Gastrocnemius medialis (tissue), 4 donors: ENCODE results near the gene MMP24OS. TPM values are rescaled to one million over a fixed set of nuclear protein-coding genes. Genes with fewer than 3 reads are reported as not detected.
A peak's percentile ranks its signal among the peaks of the same experiment; 100 is the strongest.

ENCODE experiments used
- ATAC-seq, 2 donors: fragments of 150-250 bp; one replicate each; pipeline ENCODE4 v1.9.1; 2016
- DNase-seq, 2 donors: peaks; one replicate each; pipeline ENCODE4 v3.0.0-alpha.2; 2019
- H3K27ac ChIP-seq, 4 donors: fragments of 200-600 bp; sonication (generic); 1 replicate in 1 of 4; 2 replicates in 3 of 4; pipeline ENCODE4 v1.5.1; 2016 to 2018; ENCODE audit warnings: mild to moderate bottlenecking in 2 of 4, moderate library complexity in 1 of 4
- H3K27me3 ChIP-seq, 3 donors: fragments of 200-600 bp; sonication (generic) in 2 of 3; 1 replicate in 1 of 3; 2 replicates in 2 of 3; pipeline versions ENCODE4 v1.5.1 to v1.6.0; 2016 to 2019; ENCODE audit warnings: mild to moderate bottlenecking in 1 of 3, moderate library complexity in 1 of 3
- H3K36me3 ChIP-seq, 2 donors: fragments of 200-600 bp; sonication (generic) in 1 of 2; one replicate each; pipeline ENCODE4 v1.5.1; 2017 to 2018
- H3K4me1 ChIP-seq, 2 donors: fragments of 200-600 bp; sonication (generic) in 1 of 2; one replicate each; pipeline ENCODE4 v1.5.1; 2016 to 2017; ENCODE audit warnings: mild to moderate bottlenecking in 2 of 2
- H3K4me3 ChIP-seq, 4 donors: fragments of 200-600 bp; sonication (generic) in 3 of 4; 1 replicate in 1 of 4; 2 replicates in 3 of 4; pipeline ENCODE4 v1.5.1; 2016 to 2019; ENCODE audit warnings: mild to moderate bottlenecking in 2 of 4
- H3K9me3 ChIP-seq, 3 donors: fragments of 200-600 bp; sonication (generic) in 2 of 3; 1 replicate in 1 of 3; 2 replicates in 2 of 3; pipeline ENCODE4 v1.5.1; 2016 to 2019
- CTCF ChIP-seq, 5 experiments: fragments of 450-650 bp in 3 of 5; fragments of 200-600 bp in 2 of 5; sonication (generic) in 2 of 5; IDR thresholded peaks in 4 of 5; conservative IDR thresholded peaks in 1 of 5; 1 replicate in 4 of 5; 2 replicates in 1 of 5; pipeline ENCODE4 v1.5.1; 2016 to 2019; ENCODE audit warnings: antibody characterized with exemption in 5 of 5, mild to moderate bottlenecking in 3 of 5, moderate library complexity in 3 of 5
- POLR2A ChIP-seq, 2 donors: fragments of 450-650 bp; IDR thresholded peaks; one replicate each; pipeline ENCODE4 v1.6.1; 2017; ENCODE audit warnings: antibody characterized with exemption in 2 of 2, mild to moderate bottlenecking in 2 of 2, moderate library complexity in 2 of 2
- in situ Hi-C, 4 donors: fragments of 200-750 bp; cut with MboI; loops; one replicate each; pipeline versions ENCODE4 v1.15.0 to v1.8.0; 2017; ENCODE audit warnings: low sequenced_read_pairs in 4 of 4
- intact Hi-C: fragments of 100-400 bp; cut with DNase I; formaldehyde crosslinking; loops from one replicate; pipeline ENCODE4 v1.15.1; 2023; ENCODE audit warnings: low total_unique reads
- total RNA-seq, 4 donors: library from RNA; depleted of rRNA; stranded (reverse); fragments of >200 nt; gene quantifications; one replicate each; pipeline versions ENCODE4 v1.1.0 to v1.2.3, GENCODE V29; 2016

MMP24OS gene
- total RNA-seq, 4 donors from 2014 or later = 3.8 to 18.4 (median 12.4) TPM

GRCh38 chr20:35226884-35227681, 50.8 kb downstream of the MMP24OS start:
- intact Hi-C loops = no loop called here
- Histone ChIP-seq H3K27ac (no peak overlapping the region), H3K36me3 (no peaks in the 10 kb centered on the region), H3K9me3 (no peaks in the 10 kb centered on the region), H3K4me1 (no peaks in the 10 kb centered on the region), H3K4me3 (peak overlapping the region in 1 of 4 donors; percentile 31), H3K27me3 (peaks cover 12 to 19% (median 15%) of the 10 kb centered on the region in 3 donors)
- TF ChIP-seq POLR2A (IDR thresholded peaks at IDR 0.05) (no peak), CTCF (IDR thresholded peaks at IDR 0.05 in 4 of 5, conservative IDR thresholded peaks at IDR 0.05 in 1 of 5) (no peak)
- in situ Hi-C loops = no loop called here
- ATAC-seq (peak in 1 of 2 donors; percentile 70), DNase-seq (no peak)

Other genes starting within 250 kb of the MMP24OS start
- gene TRPC4AP, start 185.3 kb downstream of the MMP24OS start, total RNA-seq = 10 to 100 TPM; 58.4 to 67.4 (median 63.5) TPM
- gene EDEM2, start 130.8 kb downstream of the MMP24OS start, total RNA-seq = 10 to 100 TPM in 1 of 4 donors, 1 to 10 TPM in 3; 7.2 to 12.2 (median 9.5) TPM
- 10 to 100 TPM in 1 of 4 donors, 1 to 10 TPM in 3; 5.6 to 19.4 (median 7.3) TPM for gene PROCR, start 106.0 kb downstream of the MMP24OS start, total RNA-seq
- gene MMP24, start 51.4 kb downstream of the MMP24OS start, total RNA-seq = under 1 TPM in 2 of 4 donors, not detected in 2; 0.07 to 0.10 TPM
- gene EIF6, start 6.7 kb upstream of the MMP24OS start, total RNA-seq = 10 to 100 TPM; 34.2 to 48.3 (median 47.4) TPM
- not detected for gene FAM83C, start 14.3 kb upstream of the MMP24OS start, total RNA-seq
- gene UQCC1, start 133.9 kb upstream of the MMP24OS start, total RNA-seq = 10 to 100 TPM; 42.6 to 84.5 (median 64.7) TPM
- gene GDF5, start 160.1 kb upstream of the MMP24OS start, total RNA-seq = not detected
- gene CEP250, start 177.5 kb upstream of the MMP24OS start, total RNA-seq = 10 to 100 TPM; 10.9 to 13.9 (median 12.8) TPM